Mucosa of gallbladder (tissue), 1 donor: ENCODE data around the gene GBP3. TPM values are rescaled to one million over a fixed set of nuclear protein-coding genes. Genes with fewer than 3 reads are reported as not detected.
"Not testable (repeated sequence)": the region's sequence is repeated elsewhere in the genome, so short reads cannot be mapped to it uniquely, and the experiment has no call there.

Experiments used
- DNase-seq: peaks from one replicate; pipeline ENCODE4 v3.0.0-alpha.2; 2020; ENCODE audit warnings: low spot score
- total RNA-seq: library from RNA; stranded (reverse); gene quantifications from one replicate; pipeline ENCODE4 v1.2.1, GENCODE V29; 2021
- donor health status: DM: no; HTN: no; CAD: no.

The GBP3 gene
- total RNA-seq, 1 donor from 2014 or later: 58.1 TPM

GRCh38 chr1:89040315-89040626 is 17.6 kb upstream of the GBP3 start:
- no peak for DNase-seq

GRCh38 chr1:89037186-89037585 is 14.5 kb upstream of the GBP3 start:
- DNase-seq: no peak

- DNase-seq: no peak
Observed at GRCh38 chr1:89035080-89035479, 12.4 kb upstream of the GBP3 start.

- not testable (repeated sequence) for DNase-seq
Observed at GRCh38 chr1:89034004-89034403, 11.3 kb upstream of the GBP3 start.

- not testable (repeated sequence) for DNase-seq
Observed at GRCh38 chr1:89029051-89029450, 6.4 kb upstream of the GBP3 start.

- no peak for DNase-seq
Observed at GRCh38 chr1:89025928-89026327, 3.3 kb upstream of the GBP3 start.

- no peak for DNase-seq
Observed at GRCh38 chr1:89023026-89023425, 360 bp upstream of the GBP3 start.

- DNase-seq: not testable (repeated sequence)
Observed at GRCh38 chr1:89018318-89018717, 4.3 kb downstream of the GBP3 start.

GRCh38 chr1:89008511-89008910 is 14.2 kb downstream of the GBP3 start:
- no peak for DNase-seq

GRCh38 chr1:89005286-89006151 is 17.1 kb downstream of the GBP3 start:
- no peak for DNase-seq

DNA sequence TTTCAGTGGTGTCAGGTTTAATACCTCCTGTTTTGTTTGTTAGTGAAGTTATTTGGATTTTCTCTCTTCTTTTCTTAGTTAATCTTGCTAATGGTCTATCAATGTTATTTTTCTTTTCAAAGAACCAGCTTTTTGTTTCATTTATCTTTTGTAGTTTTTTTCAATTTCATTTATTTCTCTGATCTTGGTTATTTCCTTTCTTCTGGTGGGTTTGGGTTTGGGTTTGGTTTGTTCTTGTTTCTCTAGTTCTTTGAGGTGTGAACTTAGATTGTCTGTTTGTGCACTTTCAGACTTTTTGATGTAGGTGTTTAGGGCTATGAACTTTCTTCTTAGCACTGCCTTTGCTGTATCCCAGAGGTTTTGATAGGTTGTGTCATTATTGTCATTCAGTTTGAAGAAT is 20.5 kb downstream of the GBP3 start:
- not testable (repeated sequence) for DNase-seq

- DNase-seq: no peak
Observed at GRCh38 chr1:89001510-89001909, 21.2 kb downstream of the GBP3 start.

- no peak for DNase-seq
Observed at GRCh38 chr1:88998716-88999115, 23.9 kb downstream of the GBP3 start.

GRCh38 chr1:88990426-88990825 is 32.2 kb downstream of the GBP3 start:
- no peak for DNase-seq

GRCh38 chr1:88985692-88986091 is 37.0 kb downstream of the GBP3 start:
- no peak for DNase-seq

DNA sequence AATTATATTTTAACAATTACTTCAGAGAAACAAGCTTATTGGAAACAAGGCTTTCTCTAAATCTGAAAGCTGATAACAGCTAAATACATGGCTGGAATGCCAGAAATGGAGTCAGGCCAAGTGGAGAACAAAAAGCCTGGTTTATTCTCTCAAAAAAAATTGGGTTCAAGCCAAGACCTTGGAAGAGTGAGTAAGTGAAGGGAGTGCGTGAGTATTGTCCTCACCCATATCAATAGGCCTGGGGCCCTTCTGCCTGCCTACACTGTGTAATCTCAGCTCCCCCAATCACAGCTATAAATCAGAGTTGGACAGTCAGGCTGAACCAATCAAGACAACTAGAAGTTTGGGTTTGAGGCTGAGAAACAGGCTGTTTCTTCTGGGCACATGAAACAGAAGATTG is 37.6 kb downstream of the GBP3 start:
- no peak for DNase-seq

DNA sequence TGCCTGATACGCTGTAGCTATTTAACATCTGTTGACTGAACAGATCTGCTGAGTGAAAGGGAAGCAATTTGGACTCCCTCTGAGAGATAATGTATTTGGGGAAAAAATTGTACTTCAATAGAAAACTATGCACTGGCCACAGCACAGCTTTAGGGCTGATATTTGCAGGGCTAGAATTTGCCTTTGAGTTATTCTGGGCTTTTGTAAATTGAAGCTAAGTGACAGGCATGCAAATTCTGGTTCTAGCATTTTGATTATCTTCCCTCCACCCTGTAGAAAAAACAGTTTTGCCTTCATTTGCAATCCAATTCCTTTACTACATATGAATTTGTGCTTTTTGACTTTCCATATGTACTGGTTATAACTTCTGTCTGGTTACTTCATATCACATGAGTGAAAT is 38.1 kb downstream of the GBP3 start:
- no peak for DNase-seq

DNA sequence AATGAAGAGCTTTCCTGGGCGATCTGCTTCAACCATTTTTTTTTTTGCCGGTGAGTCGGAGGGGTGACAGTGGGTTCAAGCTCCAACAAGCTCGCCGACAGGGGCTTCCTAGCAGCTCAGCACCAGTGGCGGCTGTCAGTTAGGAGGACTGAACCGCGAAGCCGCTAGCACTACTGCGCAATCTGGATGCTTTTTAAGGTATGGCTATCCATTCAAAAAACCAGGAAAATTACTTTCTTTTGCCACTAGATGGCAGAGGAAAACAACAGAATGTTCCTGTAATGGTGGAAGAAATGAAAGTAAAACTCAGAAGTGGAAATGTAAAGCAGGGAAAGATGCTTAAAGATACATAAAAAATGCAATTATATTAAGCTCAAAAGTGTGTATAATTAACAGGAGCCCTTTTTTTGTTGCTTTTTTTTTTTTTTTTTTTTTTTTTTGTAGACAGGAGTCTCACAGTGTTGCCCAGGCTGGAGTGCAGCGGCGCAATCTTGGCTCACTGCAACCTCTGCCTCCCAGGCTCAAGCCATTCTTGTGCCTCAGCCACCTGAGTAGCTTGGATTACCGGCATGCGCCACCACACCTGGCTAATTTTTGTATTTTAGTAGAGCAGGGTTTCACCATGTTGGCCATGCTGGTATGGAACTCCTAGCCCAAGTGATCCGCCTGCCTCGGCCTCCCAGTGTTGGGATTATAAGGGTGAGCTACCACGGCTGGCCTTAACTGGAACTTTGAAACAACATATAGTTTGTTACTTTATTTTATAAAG is 38.7 kb downstream of the GBP3 start:
- DNase-seq: no peak

GRCh38 chr1:88982055-88982454 is 40.6 kb downstream of the GBP3 start:
- DNase-seq: no peak

GRCh38 chr1:88981506-88981905 is 41.2 kb downstream of the GBP3 start:
- not testable (repeated sequence) for DNase-seq

DNA sequence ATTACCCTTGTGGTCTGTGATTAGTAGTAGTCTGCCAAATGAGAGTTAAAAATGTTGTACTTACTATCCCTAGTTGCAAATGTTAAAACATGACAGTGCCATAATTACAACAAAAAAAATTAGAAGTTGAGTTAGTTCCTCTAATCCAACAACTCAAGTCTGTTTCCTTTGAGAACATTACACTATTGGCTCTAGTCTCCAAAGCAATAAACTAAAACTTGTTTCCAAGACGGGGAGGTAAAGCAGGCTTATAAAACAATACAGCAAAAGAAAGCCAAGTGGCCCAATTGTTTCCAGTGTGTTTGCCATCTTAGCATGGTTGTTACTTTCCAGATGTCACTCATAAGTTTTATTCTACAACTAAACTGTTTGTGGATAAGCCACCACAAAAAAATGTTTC is 41.8 kb downstream of the GBP3 start:
- DNase-seq: no peak

GRCh38 chr1:88979749-88980116 is 42.9 kb downstream of the GBP3 start:
- no peak for DNase-seq

DNA sequence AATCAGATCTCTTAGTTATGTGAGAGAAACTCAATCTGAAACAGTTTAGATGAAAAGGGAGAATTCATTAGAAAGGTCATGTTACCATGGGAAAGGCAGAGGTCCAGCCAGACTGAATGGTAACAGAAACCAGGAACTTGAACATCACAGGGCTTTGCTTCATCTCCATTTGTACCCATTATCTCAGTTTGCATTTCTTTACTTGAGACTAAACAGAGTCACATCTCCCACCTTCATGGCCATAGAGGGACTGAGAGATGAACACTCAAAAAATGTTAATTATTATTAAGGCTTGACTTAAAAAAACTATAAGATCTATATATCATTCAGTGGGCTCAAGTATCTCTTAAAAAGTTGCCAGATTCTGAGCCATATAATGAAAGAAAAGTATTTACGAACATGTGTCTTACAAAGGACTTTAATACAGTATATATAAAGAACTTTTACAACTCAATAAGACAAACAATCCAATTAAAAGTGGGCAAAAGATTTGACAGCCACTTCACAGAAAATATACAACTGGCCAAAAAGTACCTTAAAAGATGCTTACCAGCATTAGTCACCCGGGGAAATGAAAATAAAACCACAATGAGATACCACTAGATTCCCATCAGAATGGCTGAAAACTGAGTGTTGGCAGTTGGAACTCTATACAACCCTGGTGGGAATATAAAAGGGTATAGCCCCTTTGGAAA is 43.5 kb downstream of the GBP3 start:
- DNase-seq: no peak
